WTC11 (cell line): ENCODE results near the gene TCTN1. TPM values are rescaled to one million over a fixed set of nuclear protein-coding genes. Genes with fewer than 3 reads are reported as not detected.

ENCODE experiments used
- ATAC-seq: fragments of 200-7000 bp; cut with Tn5 transposase; 2 replicates; pipeline ENCODE4 v1.10.0; 2021; ENCODE audit warnings: mild to moderate bottlenecking, moderate library complexity
- CTCF ChIA-PET: fragments of 300-600 bp; sonication (Branson Sonifier 250); formaldehyde crosslinking; loops from one replicate; lab custom pipeline; 2021; ENCODE audit warnings: antibody characterized with exemption; lab: Charles Lee
- POLR2A ChIA-PET: fragments of 350-600 bp; sonication (Branson Sonifier 250); formaldehyde crosslinking; loops from one replicate; lab custom pipeline; 2021; ENCODE audit warnings: antibody characterized with exemption; lab: Charles Lee
- DNase-seq: peaks from one replicate; pipeline ENCODE4 v3.0.0; 2021; ENCODE audit warnings: low spot score
- H3K27ac Mint-ChIP-seq: 2 replicates; pipeline ENCODE4 v1.8.0; 2021; ENCODE audit warnings: mixed read lengths
- H3K27me3 Mint-ChIP-seq: 2 replicates; pipeline ENCODE4 v1.8.0; 2021; ENCODE audit warnings: low read depth, mild to moderate bottlenecking, moderate library complexity, mixed read lengths
- H3K36me3 Mint-ChIP-seq: 2 replicates; pipeline ENCODE4 v1.8.0; 2021; ENCODE audit warnings: mixed read lengths
- H3K4me1 Mint-ChIP-seq: 2 replicates; pipeline ENCODE4 v1.8.0; 2022; ENCODE audit warnings: mixed read lengths
- H3K4me3 Mint-ChIP-seq: 2 replicates; pipeline ENCODE4 v1.8.0; 2021; ENCODE audit warnings: mild to moderate bottlenecking, moderate library complexity, mixed read lengths
- H3K9me3 Mint-ChIP-seq: 2 replicates; pipeline ENCODE4 v1.8.0; 2021; ENCODE audit warnings: mixed read lengths
- ARID4B ChIP-seq: sonication (generic); formaldehyde crosslinking; IDR thresholded peaks from 2 replicates; pipeline ENCODE4 v1.8.0; 2023; ENCODE audit warnings: missing genetic modification reagents, mild to moderate bottlenecking, borderline replicate concordance
- CTCF ChIP-seq: fragments of 200-600 bp; IDR thresholded peaks from 2 replicates; pipeline ENCODE4 v1.8.0; 2022; ENCODE audit warnings: antibody characterized with exemption
- ELF4 ChIP-seq: sonication (generic); formaldehyde crosslinking; IDR thresholded peaks from 2 replicates; pipeline ENCODE4 v1.8.1; 2022; ENCODE audit warnings: low read depth, mild to moderate bottlenecking, moderate library complexity, missing genetic modification reagents
- ESRRA ChIP-seq: sonication (generic); formaldehyde crosslinking; IDR thresholded peaks from 2 replicates; pipeline ENCODE4 v1.8.1; 2022; ENCODE audit warnings: mild to moderate bottlenecking, missing genetic modification reagents, borderline replicate concordance
- ETV6 ChIP-seq: sonication (generic); formaldehyde crosslinking; IDR thresholded peaks from 2 replicates; pipeline ENCODE4 v1.8.1; 2022; ENCODE audit warnings: mild to moderate bottlenecking, missing genetic modification reagents
- FOXJ3 ChIP-seq: sonication (generic); formaldehyde crosslinking; IDR thresholded peaks from 2 replicates; pipeline ENCODE4 v1.9.0; 2021; ENCODE audit warnings: missing genetic modification reagents, mild to moderate bottlenecking, borderline replicate concordance
- FOXP1 ChIP-seq: sonication (generic); formaldehyde crosslinking; IDR thresholded peaks from 2 replicates; pipeline ENCODE4 v1.8.0; 2022; ENCODE audit warnings: missing genetic modification reagents, mild to moderate bottlenecking, moderate library complexity, borderline replicate concordance
- GRHL2 ChIP-seq: fragments of 250-450 bp; sonication (Bioruptor Pico); IDR thresholded peaks from 2 replicates; pipeline ENCODE4 v1.8.0; 2022; ENCODE audit warnings: mild to moderate bottlenecking, moderate library complexity; ENCODE audit not compliant: insufficient replicate concordance, severe bottlenecking
- GTF2I ChIP-seq: fragments of 250-450 bp; sonication (Bioruptor Pico); conservative IDR thresholded peaks from 2 replicates; pipeline ENCODE4 v1.4.0; 2021; ENCODE audit warnings: mild to moderate bottlenecking
- MAX ChIP-seq: sonication (generic); formaldehyde crosslinking; IDR thresholded peaks from 2 replicates; pipeline ENCODE4 v1.8.0; 2022; ENCODE audit warnings: mild to moderate bottlenecking, missing genetic modification reagents
- RELA ChIP-seq: sonication (generic); formaldehyde crosslinking; IDR thresholded peaks from 2 replicates; pipeline ENCODE4 v1.8.1; 2022; ENCODE audit warnings: missing genetic modification reagents, mild to moderate bottlenecking, borderline replicate concordance
- RORB ChIP-seq: fragments of 250-450 bp; sonication (Bioruptor Pico); IDR thresholded peaks from 2 replicates; pipeline ENCODE4 v1.9.0; 2021; ENCODE audit warnings: mild to moderate bottlenecking
- ZNF121 ChIP-seq: sonication (generic); formaldehyde crosslinking; IDR thresholded peaks from 2 replicates; pipeline ENCODE4 v1.8.0; 2023; ENCODE audit warnings: missing genetic modification reagents
- ZNF263 ChIP-seq: sonication (generic); formaldehyde crosslinking; IDR thresholded peaks from 2 replicates; pipeline ENCODE4 v1.8.1; 2022; ENCODE audit warnings: low read depth, mild to moderate bottlenecking, moderate library complexity, missing genetic modification reagents
- ZNF396 ChIP-seq: fragments of 250-450 bp; sonication (Bioruptor Pico); IDR thresholded peaks from 2 replicates; pipeline ENCODE4 v1.8.0; 2021; ENCODE audit warnings: mild to moderate bottlenecking, moderate library complexity, borderline replicate concordance
- total RNA-seq: library from RNA; stranded (reverse); gene quantifications from 3 replicates; pipeline ENCODE4 v1.2.3, GENCODE V29; 2021
- TF ChIP-seq, protein P1 (sequence below): fragments of 250-450 bp; sonication (Bioruptor Pico); IDR thresholded peaks from 2 replicates; pipeline ENCODE4 v2.1.2; 2022; ENCODE audit warnings: mild to moderate bottlenecking, moderate library complexity
- TF ChIP-seq, protein P2 (sequence below): fragments of 250-450 bp; sonication (Bioruptor Pico); IDR thresholded peaks from 2 replicates; pipeline ENCODE4 v1.9.0; 2021; ENCODE audit warnings: mild to moderate bottlenecking
- TF ChIP-seq, protein P3 (sequence below): fragments of 250-450 bp; sonication (Bioruptor Pico); IDR thresholded peaks from 2 replicates; pipeline ENCODE4 v1.8.0; 2021; ENCODE audit warnings: mild to moderate bottlenecking

The TCTN1 gene
- total RNA-seq, 1 experiment from 2014 or later, result 10.3 TPM

GRCh38 chr12:110696283-110696682 is 82.4 kb downstream of the TCTN1 start:
- Mint-ChIP-seq H3K27ac (no peak overlapping the region), H3K27me3 (no peaks in the 10 kb centered on the region; the same call in 1 of the 2 replicates)

DNA sequence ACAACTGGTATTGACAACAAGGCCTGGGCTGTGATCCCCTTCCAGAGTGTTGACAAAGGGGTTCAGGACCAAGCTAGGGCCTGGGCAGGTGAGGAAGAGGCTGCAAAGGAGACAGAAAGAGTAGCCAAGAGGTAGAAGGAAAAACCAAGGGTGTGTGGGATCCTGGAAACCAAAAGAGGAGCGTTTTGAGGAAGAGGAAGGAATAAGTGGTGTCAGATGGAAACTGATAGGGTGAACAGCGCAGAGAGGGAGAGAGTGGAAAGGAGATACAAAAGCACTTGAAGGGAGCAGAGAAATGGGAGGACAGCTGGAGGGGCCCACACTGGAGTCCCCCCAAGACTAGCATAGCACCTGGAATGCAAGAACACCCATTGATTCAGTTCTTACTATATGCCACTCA is 83.3 kb downstream of the TCTN1 start:
- DNase-seq, result no peak
- no peak for ATAC-seq
- H3K4me3 Mint-ChIP-seq, result no peak overlapping the region
- 0 out of 2 replicates have a peak, but pooled peaks cover 6% of the 10 kb centered on the region for H3K4me1 Mint-ChIP-seq
- no peaks in the 10 kb centered on the region; the same call in 1 of the 2 replicates for H3K27me3 Mint-ChIP-seq
- no peaks in the 10 kb centered on the region for H3K9me3 Mint-ChIP-seq
- no peak overlapping the region for H3K27ac Mint-ChIP-seq
- ChIA-PET CTCF (interaction anchor here (0.7 to 0.9 kb wide), 2 partner anchors 61 to 126 kb away, joined by 3 read pairs; no protein-coding TSS in a partner anchor), POLR2A (no interaction called here)
- no peaks in the 10 kb centered on the region for H3K36me3 Mint-ChIP-seq
- TF ChIP-seq ZNF396 (CRISPR knock-in tag) (no peak), RELA (CRISPR knock-in tag) (no peak), FOXP1 (CRISPR knock-in tag) (no peak), FOXJ3 (CRISPR knock-in tag) (no peak), ZNF263 (CRISPR knock-in tag) (no peak), RORB (CRISPR knock-in tag) (no peak), GTF2I (CRISPR knock-in tag) (no peak), ESRRA (CRISPR knock-in tag) (no peak), GRHL2 (CRISPR knock-in tag) (no peak), MAX (CRISPR knock-in tag) (no peak)
- TF ChIP-seq, protein P1, sequence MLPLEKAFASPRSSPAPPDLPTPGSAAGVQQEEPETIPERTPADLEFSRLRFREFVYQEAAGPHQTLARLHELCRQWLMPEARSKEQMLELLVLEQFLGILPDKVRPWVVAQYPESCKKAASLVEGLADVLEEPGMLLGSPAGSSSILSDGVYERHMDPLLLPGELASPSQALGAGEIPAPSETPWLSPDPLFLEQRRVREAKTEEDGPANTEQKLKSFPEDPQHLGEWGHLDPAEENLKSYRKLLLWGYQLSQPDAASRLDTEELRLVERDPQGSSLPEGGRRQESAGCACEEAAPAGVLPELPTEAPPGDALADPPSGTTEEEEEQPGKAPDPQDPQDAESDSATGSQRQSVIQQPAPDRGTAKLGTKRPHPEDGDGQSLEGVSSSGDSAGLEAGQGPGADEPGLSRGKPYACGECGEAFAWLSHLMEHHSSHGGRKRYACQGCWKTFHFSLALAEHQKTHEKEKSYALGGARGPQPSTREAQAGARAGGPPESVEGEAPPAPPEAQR (CRISPR knock-in tag), result no peak
- TF ChIP-seq, protein P2, sequence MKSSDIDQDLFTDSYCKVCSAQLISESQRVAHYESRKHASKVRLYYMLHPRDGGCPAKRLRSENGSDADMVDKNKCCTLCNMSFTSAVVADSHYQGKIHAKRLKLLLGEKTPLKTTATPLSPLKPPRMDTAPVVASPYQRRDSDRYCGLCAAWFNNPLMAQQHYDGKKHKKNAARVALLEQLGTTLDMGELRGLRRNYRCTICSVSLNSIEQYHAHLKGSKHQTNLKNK, result no peak

More at GRCh38 chr12:110696283-110696682, 82.4 kb downstream of the TCTN1 start:
- Mint-ChIP-seq H3K9me3 (no peaks in the 10 kb centered on the region), H3K4me1 (0 out of 2 replicates have a peak, but pooled peaks cover 6% of the 10 kb centered on the region), H3K36me3 (no peaks in the 10 kb centered on the region), H3K4me3 (no peak overlapping the region)
- DNase-seq (no peak), ATAC-seq (no peak)
- POLR2A ChIA-PET, result no interaction called here
- peak; percentile 51; the same call in 1 of the 2 replicates for TF ChIP-seq ZNF121 (CRISPR knock-in tag)
- TF ChIP-seq ETV6 (CRISPR knock-in tag), result no peak
- TF ChIP-seq ELF4 (CRISPR knock-in tag), result no peak
- TF ChIP-seq CTCF, result no peak
- TF ChIP-seq, protein P3, sequence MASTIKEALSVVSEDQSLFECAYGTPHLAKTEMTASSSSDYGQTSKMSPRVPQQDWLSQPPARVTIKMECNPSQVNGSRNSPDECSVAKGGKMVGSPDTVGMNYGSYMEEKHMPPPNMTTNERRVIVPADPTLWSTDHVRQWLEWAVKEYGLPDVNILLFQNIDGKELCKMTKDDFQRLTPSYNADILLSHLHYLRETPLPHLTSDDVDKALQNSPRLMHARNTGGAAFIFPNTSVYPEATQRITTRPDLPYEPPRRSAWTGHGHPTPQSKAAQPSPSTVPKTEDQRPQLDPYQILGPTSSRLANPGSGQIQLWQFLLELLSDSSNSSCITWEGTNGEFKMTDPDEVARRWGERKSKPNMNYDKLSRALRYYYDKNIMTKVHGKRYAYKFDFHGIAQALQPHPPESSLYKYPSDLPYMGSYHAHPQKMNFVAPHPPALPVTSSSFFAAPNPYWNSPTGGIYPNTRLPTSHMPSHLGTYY (CRISPR knock-in tag), result no peak
- TF ChIP-seq ARID4B (CRISPR knock-in tag), result no peak
- CTCF ChIA-PET, result no interaction called here
